ENCODE data around the gene LMO2.
"Not testable (repeated sequence)": the region's sequence is repeated elsewhere in the genome, so short reads cannot be mapped to it uniquely, and the experiment has no call there.

LMO2 gene

GRCh38 chr11:33822981-33823380 lies 68.9 kb downstream of the LMO2 start:
- not testable (repeated sequence) for DNase-seq (ENCODE audit: low read depth in 2 of 2)

DNA sequence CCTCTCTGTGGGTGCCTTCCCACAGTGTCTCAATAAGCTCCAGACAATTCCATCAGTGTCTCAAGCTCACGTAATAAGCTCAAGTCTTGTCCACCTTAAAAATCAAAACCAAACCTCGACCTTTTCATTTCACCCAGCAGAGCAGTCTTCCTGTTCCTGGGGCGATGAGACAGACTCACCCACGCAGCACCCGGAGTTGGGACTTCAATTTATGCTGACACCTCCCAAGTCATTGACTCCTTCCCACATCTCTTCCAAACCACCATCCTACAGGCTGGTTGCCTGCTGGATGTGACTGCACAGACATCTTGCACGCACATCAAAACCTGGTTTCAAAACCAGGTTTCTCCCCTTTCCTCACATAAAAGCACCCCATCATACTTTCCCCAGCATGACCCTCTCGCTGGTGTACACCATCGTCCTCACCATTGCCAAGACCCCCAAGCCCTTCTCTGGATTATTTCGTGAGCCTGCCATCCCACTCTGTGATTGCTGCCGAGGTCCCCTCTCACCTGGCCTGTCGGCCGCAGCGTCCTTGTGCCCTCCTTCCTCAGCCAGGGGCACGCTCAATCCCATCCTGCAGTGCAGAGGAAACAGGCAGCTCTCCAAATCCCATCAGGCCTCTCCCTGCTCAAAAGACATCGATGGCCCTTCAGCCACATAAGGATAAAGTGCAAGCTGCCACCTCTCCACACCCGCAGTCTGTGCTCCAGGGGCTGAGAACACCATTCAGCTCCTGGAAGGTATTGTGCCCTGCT lies 72.4 kb downstream of the LMO2 start:
- no peak for DNase-seq (ENCODE audit: low read depth in 2 of 2)
